Adrenal gland (tissue), 5 donors: ENCODE measurements around the gene ARHGAP8.

Experiments used
- CTCF ChIP-seq, 6 experiments: fragments of 450-650 bp in 4 of 6; fragments of 200-600 bp in 2 of 6; sonication (generic) in 1 of 6; IDR thresholded peaks; 1 replicate in 5 of 6; 2 replicates in 1 of 6; pipeline versions ENCODE4 v1.5.1 to v1.8.0; 2016 to 2021; ENCODE audit warnings: antibody characterized with exemption in 6 of 6, mild to moderate bottlenecking in 2 of 6, moderate library complexity in 1 of 6
- POLR2A ChIP-seq, 2 donors: fragments of 450-650 bp; IDR thresholded peaks; one replicate each; pipeline ENCODE4 v1.6.1; 2017; ENCODE audit warnings: antibody characterized with exemption in 2 of 2, mild to moderate bottlenecking in 2 of 2, moderate library complexity in 1 of 2
- donor health status: DM: no; HTN: no; CAD: no.

- TF ChIP-seq CTCF (IDR thresholded peaks at IDR 0.05) (no peak), POLR2A (IDR thresholded peaks at IDR 0.05) (no peak)
These were observed 141.3 kb downstream of the ARHGAP8 start for GRCh38 chr22:44893731-44894080.
